Measurements from ENCODE around the gene TRPM2.

The TRPM2 gene

GRCh38 chr21:44322621-44323325 lies 30.6 kb upstream of the TRPM2 start:
- no peak for DNase-seq

GRCh38 chr21:44323591-44323990 lies 29.8 kb upstream of the TRPM2 start:
- DNase-seq = no peak

GRCh38 chr21:44324106-44324853 lies 29.1 kb upstream of the TRPM2 start:
- no peak for DNase-seq

GRCh38 chr21:44324854-44325107 lies 28.6 kb upstream of the TRPM2 start:
- no peak for DNase-seq

- DNase-seq = no peak
Measured at GRCh38 chr21:44325386-44326271, 27.8 kb upstream of the TRPM2 start.

GRCh38 chr21:44326272-44326647 lies 27.2 kb upstream of the TRPM2 start:
- no peak for DNase-seq

GRCh38 chr21:44326716-44327602 lies 26.5 kb upstream of the TRPM2 start:
- DNase-seq = no peak

GRCh38 chr21:44327603-44327974 lies 25.8 kb upstream of the TRPM2 start:
- no peak for DNase-seq

- no peak for DNase-seq
Measured at GRCh38 chr21:44328242-44328895, 25.1 kb upstream of the TRPM2 start.

- no peak for DNase-seq
Measured at GRCh38 chr21:44329086-44329889, 24.1 kb upstream of the TRPM2 start.

GRCh38 chr21:44329971-44330681 lies 23.3 kb upstream of the TRPM2 start:
- no peak for DNase-seq

GRCh38 chr21:44330698-44331097 lies 22.7 kb upstream of the TRPM2 start:
- DNase-seq = no peak

- DNase-seq = no peak
Measured at GRCh38 chr21:44331209-44331608, 22.2 kb upstream of the TRPM2 start.

- no peak for DNase-seq
Measured at GRCh38 chr21:44331650-44332307, 21.6 kb upstream of the TRPM2 start.

GRCh38 chr21:44332383-44332782 lies 21.0 kb upstream of the TRPM2 start:
- no peak for DNase-seq

- DNase-seq = no peak
Measured at GRCh38 chr21:44332965-44333364, 20.5 kb upstream of the TRPM2 start.

- no peak for DNase-seq
Measured at GRCh38 chr21:44333509-44334328, 19.7 kb upstream of the TRPM2 start.

- no peak for DNase-seq
Measured at GRCh38 chr21:44334329-44335030, 18.9 kb upstream of the TRPM2 start.

Measured in activated naive CD4-positive, alpha-beta T cell treated with Interleukin-2 at 50 U/mL for 16 hours (primary cell).